Endometrial microvascular endothelial cells (primary cell): Measurements from ENCODE around the gene RNF32. TPM values are rescaled to one million over a fixed set of nuclear protein-coding genes. Genes with fewer than 3 reads are reported as not detected.
"Not testable (repeated sequence)": the region's sequence is repeated elsewhere in the genome, so short reads cannot be mapped to it uniquely, and the experiment has no call there.

ENCODE experiments used
- in situ Hi-C: cut with HindIII; loops from 2 replicates; pipeline ENCODE4 v1.10.0; 2017; ENCODE audit warnings: low sequenced_read_pairs, low pct_unique_long_range_greater_than_20kb; ENCODE audit errors: inconsistent ontology term
- total RNA-seq: library from RNA; depleted of rRNA; stranded (reverse); fragments of >200 nt; gene quantifications from one replicate; pipeline ENCODE4 v1.2.3, GENCODE V29; 2015; ENCODE audit errors: inconsistent ontology term

Gene RNF32
- total RNA-seq, 1 donor from 2014 or later = 1.9 TPM

GRCh38 chr7:156665101-156665500 lies 24.5 kb downstream of the RNF32 start:
- in situ Hi-C loops = no loop called here

- in situ Hi-C loops = no loop called here
These were observed 26.0 kb downstream of the RNF32 start for GRCh38 chr7:156666368-156667109.

DNA sequence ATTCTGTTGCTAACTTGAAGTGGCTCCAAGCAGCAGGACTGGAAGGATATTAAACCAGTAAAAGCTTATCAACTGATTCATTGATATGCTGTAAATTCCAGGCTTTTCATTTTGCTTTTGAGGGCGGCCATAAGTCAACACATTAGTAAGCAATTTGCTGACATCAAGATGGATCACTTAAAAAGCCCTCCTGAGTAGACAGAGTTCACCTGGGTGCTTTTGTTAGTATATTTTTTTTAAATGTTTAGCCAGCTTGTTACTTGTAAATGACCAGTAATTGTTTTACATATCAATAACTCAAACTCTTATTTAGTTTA lies 26.5 kb downstream of the RNF32 start:
- in situ Hi-C loops = no loop called here

GRCh38 chr7:156668130-156668741 lies 27.7 kb downstream of the RNF32 start:
- in situ Hi-C loops = no loop called here

DNA sequence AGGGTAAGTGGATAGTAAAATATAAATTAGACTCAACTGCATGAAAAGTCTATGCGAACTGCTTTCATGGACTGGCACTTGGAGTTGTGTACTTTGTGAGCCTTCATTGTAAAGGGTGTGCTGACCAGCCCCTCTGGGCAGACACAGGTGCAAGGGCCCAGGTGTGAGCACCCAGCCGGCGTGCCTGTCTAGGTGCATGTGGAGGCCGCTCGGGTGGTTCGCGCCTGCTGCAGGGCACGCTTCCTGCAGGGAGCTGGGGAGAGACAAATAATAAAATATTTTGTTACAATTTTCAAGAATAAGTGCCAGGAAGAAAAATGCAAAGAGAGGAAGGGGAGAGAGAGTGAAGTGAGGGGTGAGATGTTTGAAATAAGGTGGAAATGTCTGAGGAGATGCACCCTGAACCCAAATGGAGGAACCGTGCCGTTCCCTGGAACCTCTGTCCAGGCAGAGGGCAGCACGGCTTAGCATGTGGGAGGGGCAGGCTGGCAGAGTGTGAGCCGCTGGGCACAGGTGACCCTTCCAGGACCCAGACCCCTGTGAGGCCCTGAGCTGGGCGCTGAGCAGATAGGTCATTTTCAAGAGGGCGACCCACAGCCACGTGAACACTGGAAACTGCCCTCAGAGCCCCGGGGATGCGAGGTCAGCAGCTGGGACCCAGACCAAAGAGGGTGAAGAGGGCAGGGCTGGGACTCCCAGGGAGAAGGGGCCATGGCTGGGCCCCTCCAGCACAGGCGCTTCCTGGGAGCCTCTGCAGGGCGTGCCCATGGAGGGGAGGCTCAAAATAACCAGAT lies 28.7 kb downstream of the RNF32 start:
- in situ Hi-C loops = no loop called here

GRCh38 chr7:156673454-156673853 lies 32.9 kb downstream of the RNF32 start:
- in situ Hi-C loops = no loop called here

DNA sequence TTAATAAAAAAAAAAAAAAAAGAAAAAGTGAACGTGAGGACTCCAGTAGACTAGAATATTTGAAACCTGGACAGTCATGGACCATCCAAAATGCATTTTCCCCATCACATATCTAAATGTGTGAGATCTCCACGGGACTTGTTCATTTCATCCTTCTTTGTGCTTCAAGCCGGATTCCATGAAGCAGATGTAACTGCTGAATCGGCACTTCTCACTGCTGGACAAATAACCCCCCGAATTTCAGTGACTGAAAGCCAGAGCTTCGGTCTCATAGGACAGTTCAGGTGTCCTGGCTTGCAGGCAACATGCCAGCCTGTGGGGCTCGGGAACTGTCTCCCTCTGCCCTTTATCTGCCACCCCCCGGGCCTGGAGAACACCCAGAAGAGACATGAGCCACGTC lies 33.3 kb downstream of the RNF32 start:
- in situ Hi-C loops = no loop called here

DNA sequence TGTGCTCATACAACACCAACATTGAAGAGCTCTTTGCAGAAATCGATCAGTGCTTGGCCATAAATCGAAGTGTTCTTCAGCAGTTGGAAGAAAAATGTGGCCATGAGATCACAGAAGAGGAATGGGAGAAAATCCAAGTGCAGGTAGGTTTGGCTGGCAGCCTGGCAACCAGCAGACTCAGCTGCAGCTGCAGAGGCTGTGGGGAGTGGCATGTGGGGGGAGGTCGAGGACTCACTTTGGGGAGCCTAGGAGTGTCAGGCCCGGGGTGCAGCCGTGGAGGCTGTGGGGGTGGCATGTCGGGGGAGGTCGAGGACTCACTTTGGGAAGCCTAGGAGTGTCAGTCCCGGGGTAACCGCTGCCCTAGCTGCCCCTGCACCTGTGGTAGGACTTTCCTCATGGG lies 35.1 kb downstream of the RNF32 start:
- in situ Hi-C loops = no loop called here

DNA sequence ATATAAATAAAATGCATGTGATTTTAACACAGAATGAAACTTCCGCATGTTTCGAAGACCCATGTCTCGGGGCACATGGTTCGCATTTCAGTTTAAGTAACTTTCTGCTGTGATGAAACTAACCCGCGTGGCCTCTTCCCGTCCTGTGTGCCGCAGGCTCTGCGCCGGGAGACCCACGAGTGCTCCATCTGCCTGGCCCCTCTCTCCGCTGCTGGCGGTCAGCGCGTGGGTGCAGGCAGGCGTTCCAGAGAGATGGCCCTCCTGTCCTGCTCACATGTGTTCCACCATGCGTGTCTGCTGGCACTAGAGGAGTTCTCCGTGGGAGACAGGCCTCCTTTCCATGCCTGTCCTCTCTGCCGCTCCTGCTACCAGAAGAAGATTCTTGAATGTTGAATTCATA lies 35.7 kb downstream of the RNF32 start:
- in situ Hi-C loops = no loop called here

- in situ Hi-C loops = no loop called here
These were observed 36.9 kb downstream of the RNF32 start for GRCh38 chr7:156677374-156678054.

DNA sequence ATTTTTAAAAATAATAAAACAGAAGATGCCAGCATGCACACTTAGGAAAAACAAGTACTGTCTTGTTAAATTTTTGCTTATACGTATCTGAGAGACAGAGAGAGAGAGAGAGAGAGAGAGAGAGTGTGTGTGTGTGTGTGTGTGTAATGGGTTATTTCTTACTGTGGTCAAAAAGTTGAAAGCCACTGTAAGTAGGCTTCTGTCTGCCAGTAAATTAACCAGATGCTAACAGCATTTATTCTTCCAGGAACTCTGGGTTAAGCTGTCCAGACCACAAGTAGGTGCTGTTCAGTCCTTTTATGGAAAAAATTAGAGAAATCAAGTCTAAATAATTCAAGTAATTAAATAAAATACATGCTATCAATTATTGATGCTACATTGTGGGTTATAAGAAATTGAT lies 39.7 kb downstream of the RNF32 start:
- in situ Hi-C loops = no loop called here

- in situ Hi-C loops = no loop called here
These were observed 42.4 kb downstream of the RNF32 start for GRCh38 chr7:156682928-156683327.

- in situ Hi-C loops = no loop called here
These were observed 43.7 kb downstream of the RNF32 start for GRCh38 chr7:156684251-156684650.

DNA sequence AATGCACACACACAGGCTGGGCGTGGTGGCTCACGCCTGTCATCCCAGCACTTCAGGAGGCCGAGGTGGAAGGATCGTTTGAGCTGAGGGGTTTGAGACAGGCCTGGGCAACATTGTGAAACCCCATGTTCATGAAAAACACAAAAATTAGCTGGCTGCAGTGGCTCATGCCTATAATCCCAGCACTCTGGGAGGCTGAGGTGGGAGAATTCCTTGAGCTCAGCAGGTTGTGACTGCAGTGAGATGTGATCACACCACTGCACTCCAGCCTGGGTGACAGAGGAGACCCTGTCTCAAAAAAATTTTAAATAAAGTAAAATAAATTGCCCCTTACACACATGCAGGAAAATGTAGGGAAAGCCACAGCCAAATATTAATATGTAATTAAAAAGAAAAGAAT lies 44.1 kb downstream of the RNF32 start:
- in situ Hi-C loops = no loop called here

GRCh38 chr7:156691764-156692163 lies 51.2 kb downstream of the RNF32 start:
- in situ Hi-C loops = no loop called here

- in situ Hi-C loops = no loop called here
These were observed 52.3 kb downstream of the RNF32 start for GRCh38 chr7:156692849-156693248.

- in situ Hi-C loops = no loop called here
These were observed 53.1 kb downstream of the RNF32 start for GRCh38 chr7:156693627-156694026.

DNA sequence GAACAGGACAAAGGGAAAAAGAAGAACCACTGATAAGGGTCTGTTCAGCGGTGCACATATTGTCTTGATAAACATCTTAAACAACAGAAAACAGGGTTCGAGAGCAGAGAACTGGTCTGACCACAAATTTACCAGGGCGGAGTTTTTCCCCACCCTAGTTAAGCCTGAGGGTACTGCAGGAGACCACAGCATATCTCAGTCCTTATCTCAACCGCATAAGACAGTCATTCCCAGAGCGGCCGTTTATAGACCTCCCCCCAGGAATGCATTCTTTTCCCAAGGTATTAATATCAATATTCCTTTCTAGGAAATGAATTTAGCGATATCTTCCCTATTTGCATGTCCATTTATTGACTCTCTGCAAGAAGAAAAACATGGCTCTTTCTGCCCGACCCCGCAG lies 56.7 kb downstream of the RNF32 start:
- in situ Hi-C loops = not testable (repeated sequence)

- in situ Hi-C loops = not testable (repeated sequence)
These were observed 57.9 kb downstream of the RNF32 start for GRCh38 chr7:156698512-156698911.

DNA sequence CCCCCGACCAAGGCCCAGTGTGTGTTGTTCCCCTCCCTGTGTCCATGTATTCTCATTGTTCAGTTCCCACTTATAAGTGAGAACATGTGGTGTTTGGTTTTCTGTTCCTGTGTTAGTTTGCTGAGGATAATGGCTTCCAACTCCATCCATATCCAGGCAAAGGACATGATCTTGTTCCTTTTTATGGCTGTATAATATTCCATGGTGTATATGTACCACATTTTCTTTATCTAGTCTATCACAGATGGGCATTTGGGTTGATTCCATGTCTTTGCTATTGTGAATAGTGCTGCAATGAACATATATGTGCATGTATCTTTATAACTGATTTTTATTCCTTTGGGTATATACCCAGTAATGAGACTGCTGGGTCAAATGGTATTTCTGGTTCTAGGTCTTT lies 61.2 kb downstream of the RNF32 start:
- in situ Hi-C loops = not testable (repeated sequence)
